Measurements from ENCODE around the gene HAO2. TPM values are rescaled to one million over a fixed set of nuclear protein-coding genes. Genes with fewer than 3 reads are reported as not detected.
A peak's percentile ranks its signal among the peaks of the same experiment; 100 is the strongest.

The HAO2 gene
- total and polyA plus RNA-seq, 2 experiments from 2014 or later, result not detected

DNA sequence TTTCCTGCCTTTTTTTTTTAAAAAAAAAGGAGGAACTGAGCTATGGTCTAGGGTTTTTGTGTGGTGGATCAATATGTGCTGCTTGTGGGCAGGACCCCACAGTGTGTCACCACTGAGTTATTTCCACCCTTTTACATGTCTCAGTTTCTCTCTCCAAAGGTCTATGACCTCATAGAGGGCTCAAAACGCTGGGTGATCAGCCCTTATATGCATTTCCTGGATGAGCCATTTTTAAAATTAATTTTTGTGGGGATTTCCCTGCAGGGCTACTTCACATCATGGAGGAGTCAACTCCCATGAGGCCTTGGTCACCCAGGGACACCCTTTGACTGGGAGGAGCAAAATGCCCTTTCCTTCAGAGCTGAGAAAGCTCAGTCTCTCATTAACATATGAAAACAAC is 20.7 kb upstream of the HAO2 start:
- Histone ChIP-seq H3K27me3 (ENCODE audit: insufficient read depth) (no peaks in the 10 kb centered on the region), H3K4me1 (ENCODE audit: insufficient read depth) (peaks cover 28% of the 10 kb centered on the region), H3F3A (replicated peaks; ENCODE audit: low read depth) (no peaks in the 10 kb centered on the region), H3K36me3 (ENCODE audit: insufficient read depth) (peaks cover 4% of the 10 kb centered on the region), H3K4me2 (0 out of 2 replicates have a peak overlapping the region, but pooled peaks have one; percentile 0), H4K20me1 (replicated peaks; ENCODE audit: insufficient read depth) (no peaks in the 10 kb centered on the region), H3K9me2 (ENCODE audit: insufficient read depth) (no peaks in the 10 kb centered on the region), H3K27ac (ENCODE audit: low read depth) (peak overlapping the region; percentile 77), H3K4me3 (no peak overlapping the region), H2AFZ (no peak overlapping the region), H3K79me2 (replicated peaks; ENCODE audit: insufficient read depth) (no peaks in the 10 kb centered on the region)
- peak; percentile 50 for DNase-seq (ENCODE audit: low spot score)
- Mint-ChIP-seq H3K36me3 (ENCODE audit: low read depth) (peaks cover 33% of the 10 kb centered on the region), H3K4me1 (peaks cover 23% of the 10 kb centered on the region), H3K4me3 (no peak overlapping the region), H3K9me3 (peaks cover 33% of the 10 kb centered on the region), H3K27me3 (ENCODE audit: insufficient read depth, low read depth, poor library complexity) (peaks cover 4% of the 10 kb centered on the region), H3K27ac (peak overlapping the region; percentile 26; the same call in 1 of the 2 replicates)
- no peak for TF ChIP-seq ZNF331 (CRISPR knock-in tag; IDR thresholded peaks at IDR 0.05; ENCODE audit: low read depth)
- TF ChIP-seq, protein P1, sequence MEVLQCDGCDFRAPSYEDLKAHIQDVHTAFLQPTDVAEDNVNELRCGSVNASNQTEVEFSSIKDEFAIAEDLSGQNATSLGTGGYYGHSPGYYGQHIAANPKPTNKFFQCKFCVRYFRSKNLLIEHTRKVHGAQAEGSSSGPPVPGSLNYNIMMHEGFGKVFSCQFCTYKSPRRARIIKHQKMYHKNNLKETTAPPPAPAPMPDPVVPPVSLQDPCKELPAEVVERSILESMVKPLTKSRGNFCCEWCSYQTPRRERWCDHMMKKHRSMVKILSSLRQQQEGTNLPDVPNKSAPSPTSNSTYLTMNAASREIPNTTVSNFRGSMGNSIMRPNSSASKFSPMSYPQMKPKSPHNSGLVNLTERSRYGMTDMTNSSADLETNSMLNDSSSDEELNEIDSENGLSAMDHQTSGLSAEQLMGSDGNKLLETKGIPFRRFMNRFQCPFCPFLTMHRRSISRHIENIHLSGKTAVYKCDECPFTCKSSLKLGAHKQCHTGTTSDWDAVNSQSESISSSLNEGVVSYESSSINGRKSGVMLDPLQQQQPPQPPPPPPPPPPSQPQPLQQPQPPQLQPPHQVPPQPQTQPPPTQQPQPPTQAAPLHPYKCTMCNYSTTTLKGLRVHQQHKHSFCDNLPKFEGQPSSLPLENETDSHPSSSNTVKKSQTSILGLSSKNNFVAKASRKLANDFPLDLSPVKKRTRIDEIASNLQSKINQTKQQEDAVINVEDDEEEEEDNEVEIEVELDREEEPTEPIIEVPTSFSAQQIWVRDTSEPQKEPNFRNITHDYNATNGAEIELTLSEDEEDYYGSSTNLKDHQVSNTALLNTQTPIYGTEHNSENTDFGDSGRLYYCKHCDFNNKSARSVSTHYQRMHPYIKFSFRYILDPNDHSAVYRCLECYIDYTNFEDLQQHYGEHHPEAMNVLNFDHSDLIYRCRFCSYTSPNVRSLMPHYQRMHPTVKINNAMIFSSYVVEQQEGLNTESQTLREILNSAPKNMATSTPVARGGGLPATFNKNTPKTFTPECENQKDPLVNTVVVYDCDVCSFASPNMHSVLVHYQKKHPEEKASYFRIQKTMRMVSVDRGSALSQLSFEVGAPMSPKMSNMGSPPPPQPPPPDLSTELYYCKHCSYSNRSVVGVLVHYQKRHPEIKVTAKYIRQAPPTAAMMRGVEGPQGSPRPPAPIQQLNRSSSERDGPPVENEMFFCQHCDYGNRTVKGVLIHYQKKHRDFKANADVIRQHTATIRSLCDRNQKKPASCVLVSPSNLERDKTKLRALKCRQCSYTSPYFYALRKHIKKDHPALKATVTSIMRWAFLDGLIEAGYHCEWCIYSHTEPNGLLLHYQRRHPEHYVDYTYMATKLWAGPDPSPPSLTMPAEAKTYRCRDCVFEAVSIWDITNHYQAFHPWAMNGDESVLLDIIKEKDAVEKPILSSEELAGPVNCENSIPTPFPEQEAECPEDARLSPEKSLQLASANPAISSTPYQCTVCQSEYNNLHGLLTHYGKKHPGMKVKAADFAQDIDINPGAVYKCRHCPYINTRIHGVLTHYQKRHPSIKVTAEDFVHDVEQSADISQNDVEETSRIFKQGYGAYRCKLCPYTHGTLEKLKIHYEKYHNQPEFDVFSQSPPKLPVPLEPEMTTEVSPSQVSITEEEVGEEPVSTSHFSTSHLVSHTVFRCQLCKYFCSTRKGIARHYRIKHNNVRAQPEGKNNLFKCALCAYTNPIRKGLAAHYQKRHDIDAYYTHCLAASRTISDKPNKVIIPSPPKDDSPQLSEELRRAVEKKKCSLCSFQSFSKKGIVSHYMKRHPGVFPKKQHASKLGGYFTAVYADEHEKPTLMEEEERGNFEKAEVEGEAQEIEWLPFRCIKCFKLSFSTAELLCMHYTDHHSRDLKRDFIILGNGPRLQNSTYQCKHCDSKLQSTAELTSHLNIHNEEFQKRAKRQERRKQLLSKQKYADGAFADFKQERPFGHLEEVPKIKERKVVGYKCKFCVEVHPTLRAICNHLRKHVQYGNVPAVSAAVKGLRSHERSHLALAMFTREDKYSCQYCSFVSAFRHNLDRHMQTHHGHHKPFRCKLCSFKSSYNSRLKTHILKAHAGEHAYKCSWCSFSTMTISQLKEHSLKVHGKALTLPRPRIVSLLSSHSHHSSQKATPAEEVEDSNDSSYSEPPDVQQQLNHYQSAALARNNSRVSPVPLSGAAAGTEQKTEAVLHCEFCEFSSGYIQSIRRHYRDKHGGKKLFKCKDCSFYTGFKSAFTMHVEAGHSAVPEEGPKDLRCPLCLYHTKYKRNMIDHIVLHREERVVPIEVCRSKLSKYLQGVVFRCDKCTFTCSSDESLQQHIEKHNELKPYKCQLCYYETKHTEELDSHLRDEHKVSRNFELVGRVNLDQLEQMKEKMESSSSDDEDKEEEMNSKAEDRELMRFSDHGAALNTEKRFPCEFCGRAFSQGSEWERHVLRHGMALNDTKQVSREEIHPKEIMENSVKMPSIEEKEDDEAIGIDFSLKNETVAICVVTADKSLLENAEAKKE (CRISPR knock-in tag; IDR thresholded peaks at IDR 0.05), result no peak
- no peak for TF ChIP-seq NANOG (IDR thresholded peaks at IDR 0.05; ENCODE audit: borderline replicate concordance)
- TF ChIP-seq, protein P2, sequence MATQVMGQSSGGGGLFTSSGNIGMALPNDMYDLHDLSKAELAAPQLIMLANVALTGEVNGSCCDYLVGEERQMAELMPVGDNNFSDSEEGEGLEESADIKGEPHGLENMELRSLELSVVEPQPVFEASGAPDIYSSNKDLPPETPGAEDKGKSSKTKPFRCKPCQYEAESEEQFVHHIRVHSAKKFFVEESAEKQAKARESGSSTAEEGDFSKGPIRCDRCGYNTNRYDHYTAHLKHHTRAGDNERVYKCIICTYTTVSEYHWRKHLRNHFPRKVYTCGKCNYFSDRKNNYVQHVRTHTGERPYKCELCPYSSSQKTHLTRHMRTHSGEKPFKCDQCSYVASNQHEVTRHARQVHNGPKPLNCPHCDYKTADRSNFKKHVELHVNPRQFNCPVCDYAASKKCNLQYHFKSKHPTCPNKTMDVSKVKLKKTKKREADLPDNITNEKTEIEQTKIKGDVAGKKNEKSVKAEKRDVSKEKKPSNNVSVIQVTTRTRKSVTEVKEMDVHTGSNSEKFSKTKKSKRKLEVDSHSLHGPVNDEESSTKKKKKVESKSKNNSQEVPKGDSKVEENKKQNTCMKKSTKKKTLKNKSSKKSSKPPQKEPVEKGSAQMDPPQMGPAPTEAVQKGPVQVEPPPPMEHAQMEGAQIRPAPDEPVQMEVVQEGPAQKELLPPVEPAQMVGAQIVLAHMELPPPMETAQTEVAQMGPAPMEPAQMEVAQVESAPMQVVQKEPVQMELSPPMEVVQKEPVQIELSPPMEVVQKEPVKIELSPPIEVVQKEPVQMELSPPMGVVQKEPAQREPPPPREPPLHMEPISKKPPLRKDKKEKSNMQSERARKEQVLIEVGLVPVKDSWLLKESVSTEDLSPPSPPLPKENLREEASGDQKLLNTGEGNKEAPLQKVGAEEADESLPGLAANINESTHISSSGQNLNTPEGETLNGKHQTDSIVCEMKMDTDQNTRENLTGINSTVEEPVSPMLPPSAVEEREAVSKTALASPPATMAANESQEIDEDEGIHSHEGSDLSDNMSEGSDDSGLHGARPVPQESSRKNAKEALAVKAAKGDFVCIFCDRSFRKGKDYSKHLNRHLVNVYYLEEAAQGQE (IDR thresholded peaks at IDR 0.05; ENCODE audit: unreplicated experiment), result no peak
- TF ChIP-seq STAT1 (IDR thresholded peaks at IDR 0.05; ENCODE audit: unreplicated experiment), result no peak
- TF ChIP-seq ZNF114 (CRISPR knock-in tag; IDR thresholded peaks at IDR 0.05), result no peak
- no peak for TF ChIP-seq EZH2 (IDR thresholded peaks at IDR 0.05; ENCODE audit: low read depth, unreplicated experiment)
- no peak for TF ChIP-seq CREB1 (CRISPR knock-in tag; IDR thresholded peaks at IDR 0.05; ENCODE audit: low read depth)
- TF ChIP-seq JUNB (IDR thresholded peaks at IDR 0.05; ENCODE audit: unreplicated experiment), result no peak
- no peak for TF ChIP-seq EZH2phosphoT487 (IDR thresholded peaks at IDR 0.05; ENCODE audit: unreplicated experiment)
- TF ChIP-seq, protein P3, sequence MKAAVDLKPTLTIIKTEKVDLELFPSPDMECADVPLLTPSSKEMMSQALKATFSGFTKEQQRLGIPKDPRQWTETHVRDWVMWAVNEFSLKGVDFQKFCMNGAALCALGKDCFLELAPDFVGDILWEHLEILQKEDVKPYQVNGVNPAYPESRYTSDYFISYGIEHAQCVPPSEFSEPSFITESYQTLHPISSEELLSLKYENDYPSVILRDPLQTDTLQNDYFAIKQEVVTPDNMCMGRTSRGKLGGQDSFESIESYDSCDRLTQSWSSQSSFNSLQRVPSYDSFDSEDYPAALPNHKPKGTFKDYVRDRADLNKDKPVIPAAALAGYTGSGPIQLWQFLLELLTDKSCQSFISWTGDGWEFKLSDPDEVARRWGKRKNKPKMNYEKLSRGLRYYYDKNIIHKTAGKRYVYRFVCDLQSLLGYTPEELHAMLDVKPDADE (IDR thresholded peaks at IDR 0.05), result no peak
- TF ChIP-seq, protein P4, sequence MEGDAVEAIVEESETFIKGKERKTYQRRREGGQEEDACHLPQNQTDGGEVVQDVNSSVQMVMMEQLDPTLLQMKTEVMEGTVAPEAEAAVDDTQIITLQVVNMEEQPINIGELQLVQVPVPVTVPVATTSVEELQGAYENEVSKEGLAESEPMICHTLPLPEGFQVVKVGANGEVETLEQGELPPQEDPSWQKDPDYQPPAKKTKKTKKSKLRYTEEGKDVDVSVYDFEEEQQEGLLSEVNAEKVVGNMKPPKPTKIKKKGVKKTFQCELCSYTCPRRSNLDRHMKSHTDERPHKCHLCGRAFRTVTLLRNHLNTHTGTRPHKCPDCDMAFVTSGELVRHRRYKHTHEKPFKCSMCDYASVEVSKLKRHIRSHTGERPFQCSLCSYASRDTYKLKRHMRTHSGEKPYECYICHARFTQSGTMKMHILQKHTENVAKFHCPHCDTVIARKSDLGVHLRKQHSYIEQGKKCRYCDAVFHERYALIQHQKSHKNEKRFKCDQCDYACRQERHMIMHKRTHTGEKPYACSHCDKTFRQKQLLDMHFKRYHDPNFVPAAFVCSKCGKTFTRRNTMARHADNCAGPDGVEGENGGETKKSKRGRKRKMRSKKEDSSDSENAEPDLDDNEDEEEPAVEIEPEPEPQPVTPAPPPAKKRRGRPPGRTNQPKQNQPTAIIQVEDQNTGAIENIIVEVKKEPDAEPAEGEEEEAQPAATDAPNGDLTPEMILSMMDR (conservative IDR thresholded peaks at IDR 0.05; ENCODE audit: low read depth in 2 of 2), result no peak
- no peak for TF ChIP-seq POLR2AphosphoS5 (IDR thresholded peaks at IDR 0.05; ENCODE audit: low read depth)
- ATAC-seq, result no peak
